HepG2 (cell line): ENCODE measurements around the gene SEPHS2. TPM values are rescaled to one million over a fixed set of nuclear protein-coding genes. Genes with fewer than 3 reads are reported as not detected.

Experiments used
- ATAC-seq: fragments of 200-7000 bp; cut with Tn5 transposase; 3 replicates; pipeline ENCODE4 v1.9.1; 2020; ENCODE audit warnings: mild to moderate bottlenecking, moderate library complexity
- BruUV-seq: library from RNA; stranded (reverse); fragments of 400-500 nt; replicated peaks from 2 replicates; lab custom pipeline; 2021; lab: Mats Ljungman, UMichigan
- CTCF ChIA-PET: fragments of 300-600 bp; formaldehyde crosslinking; extraction: SDS; loops from one replicate; lab custom pipeline; 2021; ENCODE audit warnings: low total read pairs, inconsistent platforms, low intra/inter-chr PET ratio; lab: Yijun Ruan, JAX
- POLR2A ChIA-PET: fragments of 350-600 bp; sonication (Branson Sonifier 250); formaldehyde crosslinking; loops from one replicate; lab custom pipeline; 2020; ENCODE audit warnings: antibody characterized with exemption, inconsistent platforms; lab: Yijun Ruan, JAX
- DNase-seq: peaks from one replicate; pipeline ENCODE4 v3.0.0-alpha.2; 2015; ENCODE audit warnings: low spot score
- FAIRE-seq: peaks from 3 replicates; lab custom pipeline; 2011; peaks lifted over from hg19 to GRCh38; lab: Jason Lieb, UNC
- H2AFZ ChIP-seq: one replicate; pipeline ENCODE4 v1.6.1; 2011; ENCODE audit warnings: low read length, inconsistent platforms
- H3K27ac ChIP-seq: fragments of 300-600 bp; 3 replicates; pipeline ENCODE4 v1.8.0; 2011; ENCODE audit warnings: mixed run types, mild to moderate bottlenecking, mixed read lengths, low read length, inconsistent platforms; ENCODE audit not compliant: insufficient read depth; ENCODE audit errors: extremely low read length
- H3K27me3 ChIP-seq, 2 experiments: fragments of 200-600 bp in 1 of 2; 2 replicates in 1 of 2; 3 replicates in 1 of 2; pipeline versions ENCODE4 v1.6.0 to v1.8.0; 2011; ENCODE audit warnings: low read length in 2 of 2, mild to moderate bottlenecking in 2 of 2, moderate library complexity in 2 of 2, inconsistent platforms in 1 of 2; ENCODE audit not compliant: insufficient read depth in 2 of 2, control insufficient read depth in 1 of 2
- H3K36me3 ChIP-seq, 2 experiments: fragments of 200-600 bp in 1 of 2; replicated peaks in 1 of 2; 2 replicates in 1 of 2; 3 replicates in 1 of 2; pipeline versions ENCODE4 v1.5.1 to v1.8.0; 2011; ENCODE audit warnings: low read length in 2 of 2, inconsistent platforms in 1 of 2; ENCODE audit not compliant: insufficient read depth in 2 of 2, control insufficient read depth in 1 of 2
- H3K4me1 ChIP-seq: 2 replicates; pipeline ENCODE4 v1.5.1; 2012; ENCODE audit warnings: low read length, inconsistent platforms; ENCODE audit not compliant: insufficient read depth
- H3K4me2 ChIP-seq: 2 replicates; pipeline ENCODE4 v1.6.0; 2011; ENCODE audit warnings: low read depth, low read length, inconsistent platforms
- H3K4me3 ChIP-seq, 3 experiments: fragments of 200-600 bp in 1 of 3; sonication (generic), shearing (Covaris generic) in 1 of 3; replicated peaks in 1 of 3; 2 replicates each; pipeline ENCODE4 v1.5.1; 2011 to 2016; ENCODE audit warnings: low read length in 3 of 3, inconsistent platforms in 2 of 3, low read depth in 2 of 3, mild to moderate bottlenecking in 2 of 3, control low read depth in 1 of 3, mixed read lengths in 1 of 3; ENCODE audit not compliant: insufficient read depth in 1 of 3
- H3K79me2 ChIP-seq: one replicate; pipeline ENCODE4 v1.6.1; 2011; ENCODE audit warnings: low read length, inconsistent platforms; ENCODE audit not compliant: insufficient read depth
- H3K9ac ChIP-seq: 2 replicates; pipeline ENCODE4 v1.6.0; 2011; ENCODE audit warnings: mild to moderate bottlenecking, low read depth, low read length, inconsistent platforms; ENCODE audit not compliant: insufficient read depth
- H3K9me3 ChIP-seq: 2 replicates; pipeline ENCODE4 v1.5.1; 2012; ENCODE audit warnings: mild to moderate bottlenecking, low read length
- H4K20me1 ChIP-seq: 2 replicates; pipeline ENCODE4 v1.6.0; 2011; ENCODE audit warnings: inconsistent platforms, mild to moderate bottlenecking, low read length, moderate library complexity; ENCODE audit not compliant: insufficient read depth
- ARHGAP35 ChIP-seq: sonication (generic); formaldehyde crosslinking; IDR thresholded peaks from 2 replicates; pipeline ENCODE4 v1.9.0; 2022; ENCODE audit warnings: mild to moderate bottlenecking, inconsistent platforms, moderate library complexity, missing genetic modification reagents, borderline replicate concordance
- FOSL2 ChIP-seq: sonication (generic); formaldehyde crosslinking; IDR thresholded peaks from 2 replicates; pipeline ENCODE4 v1.4.0; 2020; ENCODE audit warnings: missing genetic modification reagents
- MXI1 ChIP-seq: IDR thresholded peaks from 3 replicates; pipeline ENCODE4 v1.6.1; 2012; ENCODE audit warnings: low read depth, low read length, inconsistent platforms, borderline replicate concordance
- PATZ1 ChIP-seq: sonication (generic); formaldehyde crosslinking; IDR thresholded peaks from 2 replicates; pipeline ENCODE4 v1.4.0; 2020; ENCODE audit warnings: missing genetic modification reagents
- TAF1 ChIP-seq: sonication (generic); formaldehyde crosslinking; IDR thresholded peaks from 2 replicates; pipeline ENCODE4 v1.4.0; 2020; ENCODE audit warnings: missing genetic modification reagents
- TBX3 ChIP-seq: fragments of 450-650 bp; IDR thresholded peaks from 2 replicates; pipeline ENCODE4 v1.6.1; 2017; ENCODE audit warnings: antibody characterized with exemption, mild to moderate bottlenecking, inconsistent platforms, borderline replicate concordance
- YEATS4 ChIP-seq: sonication (generic); formaldehyde crosslinking; IDR thresholded peaks from 2 replicates; pipeline ENCODE4 v1.4.0; 2020; ENCODE audit warnings: missing genetic modification reagents, borderline replicate concordance
- ZBTB43 ChIP-seq: sonication (generic); formaldehyde crosslinking; conservative IDR thresholded peaks from 2 replicates; pipeline ENCODE4 v1.4.0; 2020; ENCODE audit warnings: missing genetic modification reagents
- ZKSCAN8 ChIP-seq: IDR thresholded peaks from 2 replicates; pipeline ENCODE4 v1.6.1; 2016; ENCODE audit warnings: borderline replicate concordance, missing genetic modification reagents, missing compliant biosample characterization
- ZNF263 ChIP-seq: sonication (generic); formaldehyde crosslinking; IDR thresholded peaks from 2 replicates; pipeline ENCODE4 v1.4.0; 2020; ENCODE audit warnings: missing genetic modification reagents
- ZNF446 ChIP-seq: sonication (generic); formaldehyde crosslinking; IDR thresholded peaks from 2 replicates; pipeline ENCODE4 v1.5.0; 2020; ENCODE audit warnings: mild to moderate bottlenecking, missing genetic modification reagents
- ZNF550 ChIP-seq: sonication (generic); formaldehyde crosslinking; IDR thresholded peaks from 2 replicates; pipeline ENCODE4 v1.4.0; 2020; ENCODE audit warnings: mild to moderate bottlenecking, missing genetic modification reagents, borderline replicate concordance
- ZNF83 ChIP-seq: sonication (generic); formaldehyde crosslinking; IDR thresholded peaks from 2 replicates; pipeline ENCODE4 v1.4.0; 2020; ENCODE audit warnings: missing genetic modification reagents, mild to moderate bottlenecking, borderline replicate concordance
- ZNF879 ChIP-seq: sonication (generic); formaldehyde crosslinking; IDR thresholded peaks from 2 replicates; pipeline ENCODE4 v1.8.1; 2023; ENCODE audit warnings: missing genetic modification reagents
- ZSCAN12 ChIP-seq: sonication (generic); formaldehyde crosslinking; IDR thresholded peaks from 2 replicates; pipeline ENCODE4 v1.9.0; 2021; ENCODE audit warnings: mild to moderate bottlenecking, missing genetic modification reagents
- WGBS: methylation state at CpG from one replicate; pipeline ENCODE4 v1.1.6; 2017; ENCODE audit warnings: low lambda C conversion rate; 5-methylcytosine and 5-hydroxymethylcytosine counted together
- in situ Hi-C: cut with HindIII; loops from 2 replicates; pipeline ENCODE4 v1.10.0; 2017; ENCODE audit warnings: low pct_unique_long_range_greater_than_20kb; ENCODE audit not compliant: extremely low pct_ligation_motif_present
- intact Hi-C: fragments of 100-400 bp; cut with micrococcal nuclease; formaldehyde crosslinking; loops from one replicate; pipeline ENCODE4 v1.10.0; 2022; ENCODE audit not compliant: unreplicated experiment
- polyA plus RNA-seq, 8 experiments: library from polyadenylated mRNA; depleted of rRNA in 3 of 8; stranded (reverse) in 7 of 8; unstranded in 1 of 8; fragments of >200 nt; fragmentation: Illumina TruSeq in 4 of 8; extraction: Trizol in 4 of 8; gene quantifications; 2 replicates each; pipeline versions ENCODE4 v1.2.1 to v1.2.3, GENCODE V29; 2011 to 2016; ENCODE audit warnings: low read depth in 4 of 8, missing spikeins in 1 of 8, mixed read lengths in 1 of 8; ENCODE audit not compliant: insufficient read depth in 1 of 8
- total RNA-seq, 5 experiments: library from RNA; depleted of rRNA; stranded (reverse); fragments of >200 nt; fragmentation: Illumina TruSeq; extraction: Trizol; gene quantifications; 2 replicates each; pipeline ENCODE4 v1.2.3, GENCODE V29; 2016; ENCODE audit warnings: low read depth in 1 of 5
- TF ChIP-seq, protein P1 (sequence below): sonication (generic); formaldehyde crosslinking; IDR thresholded peaks from 2 replicates; pipeline ENCODE4 v1.5.0; 2020; ENCODE audit warnings: mild to moderate bottlenecking, missing genetic modification reagents, moderate library complexity
- TF ChIP-seq, protein P2 (sequence below): sonication (generic); formaldehyde crosslinking; IDR thresholded peaks from 2 replicates; pipeline ENCODE4 v1.4.0; 2020; ENCODE audit warnings: missing genetic modification reagents; ENCODE audit errors: not compliant biosample characterization

The SEPHS2 gene
- total and polyA plus RNA-seq, 2 of the 13 experiments (the other 11 are each of a cell fraction or from before 2014, with no cell fraction given) = 20.7 to 127 TPM

GRCh38 chr16:30444231-30445148, 1.2 kb downstream of the SEPHS2 start:
- Histone ChIP-seq H3K4me1 (peaks cover 86% of the 10 kb centered on the region), H3K4me3 (peak overlapping the region; percentile 86 to 92 (median 91)), H3K4me2 (peak overlapping the region; percentile 87), H3K36me3 (no peaks in the 10 kb centered on the region; a peak in 2 of 5 replicates), H3K27me3 (no peaks in the 10 kb centered on the region; a peak in 1 of 5 replicates), H3K9ac (peak overlapping the region; percentile 96), H2AFZ (no peak overlapping the region), H3K27ac (peak overlapping the region; percentile 95), H3K79me2 (peaks cover 27% of the 10 kb centered on the region), H3K9me3 (no peaks in the 10 kb centered on the region), H4K20me1 (peaks cover 24% of the 10 kb centered on the region)
- 51% methylated on average over 29 of the region's 29 CpGs for WGBS
- ATAC-seq (no peak), FAIRE-seq (no peak), DNase-seq (no peak)
- TSS peak; percentile 79 for BruUV-seq
- intact Hi-C loops = no loop called here
- ChIA-PET POLR2A (interaction anchor here (0.5 to 4.2 kb wide), 18 partner anchors 11 to 166 kb away, joined by 3 to 36 read pairs (median 4); partner anchors contain the start of genes DCTPP1, ITGAL, ZNF688 and ZNF689), CTCF (interaction anchor here (1.6 kb wide), 1 partner anchor 14 kb away, joined by 4 read pairs; the partner anchor contains the start of gene DCTPP1)
- in situ Hi-C loops = no loop called here
- TF ChIP-seq ZSCAN12 (CRISPR knock-in tag) = no peak
- peak; percentile 58; the same call in 1 of the 2 replicates for TF ChIP-seq ZNF446
- TF ChIP-seq, protein P1, sequence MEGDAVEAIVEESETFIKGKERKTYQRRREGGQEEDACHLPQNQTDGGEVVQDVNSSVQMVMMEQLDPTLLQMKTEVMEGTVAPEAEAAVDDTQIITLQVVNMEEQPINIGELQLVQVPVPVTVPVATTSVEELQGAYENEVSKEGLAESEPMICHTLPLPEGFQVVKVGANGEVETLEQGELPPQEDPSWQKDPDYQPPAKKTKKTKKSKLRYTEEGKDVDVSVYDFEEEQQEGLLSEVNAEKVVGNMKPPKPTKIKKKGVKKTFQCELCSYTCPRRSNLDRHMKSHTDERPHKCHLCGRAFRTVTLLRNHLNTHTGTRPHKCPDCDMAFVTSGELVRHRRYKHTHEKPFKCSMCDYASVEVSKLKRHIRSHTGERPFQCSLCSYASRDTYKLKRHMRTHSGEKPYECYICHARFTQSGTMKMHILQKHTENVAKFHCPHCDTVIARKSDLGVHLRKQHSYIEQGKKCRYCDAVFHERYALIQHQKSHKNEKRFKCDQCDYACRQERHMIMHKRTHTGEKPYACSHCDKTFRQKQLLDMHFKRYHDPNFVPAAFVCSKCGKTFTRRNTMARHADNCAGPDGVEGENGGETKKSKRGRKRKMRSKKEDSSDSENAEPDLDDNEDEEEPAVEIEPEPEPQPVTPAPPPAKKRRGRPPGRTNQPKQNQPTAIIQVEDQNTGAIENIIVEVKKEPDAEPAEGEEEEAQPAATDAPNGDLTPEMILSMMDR (CRISPR knock-in tag) = no peak
- TF ChIP-seq TAF1 (CRISPR knock-in tag) = no peak
- TF ChIP-seq MXI1 = no peak
- 0 out of 2 replicates have a peak, but pooled peaks have one; percentile 65 for TF ChIP-seq ARHGAP35
- no peak for TF ChIP-seq ZKSCAN8 (CRISPR knock-in tag)
- TF ChIP-seq, protein P2, sequence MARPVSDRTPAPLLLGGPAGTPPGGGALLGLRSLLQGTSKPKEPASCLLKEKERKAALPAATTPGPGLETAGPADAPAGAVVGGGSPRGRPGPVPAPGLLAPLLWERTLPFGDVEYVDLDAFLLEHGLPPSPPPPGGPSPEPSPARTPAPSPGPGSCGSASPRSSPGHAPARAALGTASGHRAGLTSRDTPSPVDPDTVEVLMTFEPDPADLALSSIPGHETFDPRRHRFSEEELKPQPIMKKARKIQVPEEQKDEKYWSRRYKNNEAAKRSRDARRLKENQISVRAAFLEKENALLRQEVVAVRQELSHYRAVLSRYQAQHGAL = no peak
- TF ChIP-seq YEATS4 (CRISPR knock-in tag) = peak; percentile 6; the same call in 1 of the 2 replicates
- no peak for TF ChIP-seq ZNF263 (CRISPR knock-in tag)
- TF ChIP-seq ZNF879 (CRISPR knock-in tag) = no peak
- TF ChIP-seq TBX3 = no peak
- no peak for TF ChIP-seq ZBTB43 (CRISPR knock-in tag)
- no peak for TF ChIP-seq PATZ1 (CRISPR knock-in tag)
- 0 out of 2 replicates have a peak, but pooled peaks have one; percentile 67 for TF ChIP-seq ZNF550 (CRISPR knock-in tag)
- no peak for TF ChIP-seq FOSL2 (CRISPR knock-in tag)
- TF ChIP-seq ZNF83 (CRISPR knock-in tag) = no peak
